GM12891 (cell line): ENCODE data around the gene CTH.

ENCODE experiments used
- DNase-seq: peaks from one replicate; pipeline ENCODE4 v3.0.0; 2011; ENCODE audit warnings: low spot score; ENCODE audit not compliant: insufficient read length
- FAIRE-seq: peaks from 2 replicates; lab custom pipeline; 2011; peaks lifted over from hg19 to GRCh38; lab: Jason Lieb, UNC
- PAX5 ChIP-seq: IDR thresholded peaks from 2 replicates; pipeline ENCODE4 v1.6.1; 2011; ENCODE audit warnings: low read length, moderate library complexity, mild to moderate bottlenecking; ENCODE audit not compliant: insufficient read depth, severe bottlenecking
- POLR2A ChIP-seq: IDR thresholded peaks from 2 replicates; pipeline ENCODE4 v1.6.1; 2011; ENCODE audit warnings: low read depth, low read length, control low read depth
- POLR2AphosphoS5 ChIP-seq: IDR thresholded peaks from 2 replicates; pipeline ENCODE4 v1.6.1; 2011; ENCODE audit warnings: low read depth, low read length, control low read depth
- POU2F2 ChIP-seq: IDR thresholded peaks from 2 replicates; pipeline ENCODE4 v1.6.1; 2011; ENCODE audit warnings: low read depth, mild to moderate bottlenecking, control low read depth, low read length, moderate library complexity
- SPI1 ChIP-seq: IDR thresholded peaks from 2 replicates; pipeline ENCODE4 v1.6.1; 2011; ENCODE audit warnings: low read depth, low read length, control low read depth
- TAF1 ChIP-seq: IDR thresholded peaks from 2 replicates; pipeline ENCODE4 v1.6.1; 2011; ENCODE audit warnings: low read depth, low read length, control low read depth

CTH gene

GRCh38 chr1:70429219-70429618 lies 18.2 kb downstream of the CTH start:
- FAIRE-seq (no peak), DNase-seq (no peak)
- TF ChIP-seq PAX5, result no peak
- no peak for TF ChIP-seq POLR2A
- TF ChIP-seq TAF1, result no peak
- TF ChIP-seq POU2F2, result no peak
- no peak for TF ChIP-seq SPI1
- no peak for TF ChIP-seq POLR2AphosphoS5

- no peak for FAIRE-seq
- DNase-seq, result no peak
- TF ChIP-seq POLR2A, result no peak
- TF ChIP-seq TAF1, result no peak
These were observed 18.7 kb downstream of the CTH start for GRCh38 chr1:70429757-70430156.

- no peak for DNase-seq
- FAIRE-seq, result no peak
- no peak for TF ChIP-seq POLR2A
- TF ChIP-seq SPI1, result no peak
- TF ChIP-seq TAF1, result no peak
- TF ChIP-seq PAX5, result no peak
- no peak for TF ChIP-seq POU2F2
- no peak for TF ChIP-seq POLR2AphosphoS5
These were observed 20.2 kb downstream of the CTH start for GRCh38 chr1:70431317-70431716.

- TF ChIP-seq SPI1 (no peak), POLR2A (no peak), POU2F2 (no peak), PAX5 (no peak), POLR2AphosphoS5 (no peak), TAF1 (no peak)
- no peak for DNase-seq
- FAIRE-seq, result no peak
These were observed 20.8 kb downstream of the CTH start for GRCh38 chr1:70431874-70432273.

- DNase-seq (no peak), FAIRE-seq (no peak)
- TF ChIP-seq POU2F2, result no peak
These were observed 23.3 kb downstream of the CTH start for GRCh38 chr1:70434253-70434859.

- TF ChIP-seq TAF1, result no peak
- TF ChIP-seq POLR2AphosphoS5, result no peak
- no peak for TF ChIP-seq POU2F2
- TF ChIP-seq POLR2A, result no peak
- no peak for TF ChIP-seq SPI1
- no peak for TF ChIP-seq PAX5
- FAIRE-seq, result no peak
- DNase-seq, result no peak
These were observed 25.7 kb downstream of the CTH start for GRCh38 chr1:70436622-70437251.

GRCh38 chr1:70438529-70438928 lies 27.5 kb downstream of the CTH start:
- TF ChIP-seq POU2F2, result no peak
- FAIRE-seq (no peak), DNase-seq (no peak)

- no peak for FAIRE-seq
- TF ChIP-seq SPI1 (no peak), POLR2AphosphoS5 (no peak), TAF1 (no peak), POLR2A (no peak), PAX5 (no peak), POU2F2 (no peak)
- DNase-seq, result no peak
These were observed 29.7 kb downstream of the CTH start for GRCh38 chr1:70440642-70441391.

- DNase-seq (no peak), FAIRE-seq (peak; percentile 61)
- no peak for TF ChIP-seq PAX5
- TF ChIP-seq POU2F2, result no peak
- no peak for TF ChIP-seq POLR2AphosphoS5
- TF ChIP-seq SPI1, result no peak
- no peak for TF ChIP-seq TAF1
- no peak for TF ChIP-seq POLR2A
These were observed 30.4 kb downstream of the CTH start for GRCh38 chr1:70441392-70442035.

- DNase-seq (no peak), FAIRE-seq (peak; percentile 54)
- no peak for TF ChIP-seq POLR2AphosphoS5
- TF ChIP-seq TAF1, result no peak
- no peak for TF ChIP-seq PAX5
- no peak for TF ChIP-seq SPI1
These were observed 31.4 kb downstream of the CTH start for GRCh38 chr1:70442490-70442889.

GRCh38 chr1:70443739-70444138 lies 32.7 kb downstream of the CTH start:
- no peak for FAIRE-seq

More at GRCh38 chr1:70443739-70444138, 32.7 kb downstream of the CTH start:
- TF ChIP-seq POLR2AphosphoS5 (no peak), SPI1 (no peak), POLR2A (no peak), PAX5 (no peak), TAF1 (no peak), POU2F2 (no peak)
- DNase-seq, result no peak
